ENCODE measurements around the gene RARB.

DNA sequence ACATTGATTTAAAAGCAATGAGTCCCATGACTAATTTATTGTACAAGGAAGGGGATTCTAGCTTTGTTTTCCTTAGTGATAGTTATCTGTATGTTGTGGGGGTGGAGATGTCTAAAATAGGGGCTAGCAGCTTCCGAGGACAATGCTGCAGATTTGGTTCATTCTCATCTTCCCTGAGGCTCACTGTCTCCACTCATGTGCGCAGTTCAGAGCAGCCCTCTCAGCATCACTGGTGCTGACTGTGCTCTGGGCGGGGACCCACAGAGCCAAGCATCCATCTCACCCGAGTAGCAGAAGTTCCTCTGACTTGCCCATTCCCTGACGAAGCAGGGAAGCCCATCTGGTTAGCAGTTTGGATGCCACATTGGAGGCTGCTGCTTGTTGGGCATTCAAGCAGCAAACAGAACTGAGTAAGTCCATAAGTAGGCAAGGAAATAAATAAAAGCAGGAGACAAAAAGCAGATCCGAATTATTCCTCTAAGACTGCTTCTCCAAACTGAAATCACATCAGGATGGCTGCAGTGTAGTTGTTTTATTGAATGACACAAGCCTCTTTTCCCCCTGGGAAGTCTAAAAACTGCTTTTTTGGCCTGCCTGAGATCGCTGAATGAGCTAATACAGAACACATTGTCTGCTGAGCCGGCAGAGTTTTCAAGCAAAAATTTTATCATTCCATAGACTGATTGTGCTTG, 27.5 kb downstream of the RARB start:
- TF ChIP-seq, protein P1, sequence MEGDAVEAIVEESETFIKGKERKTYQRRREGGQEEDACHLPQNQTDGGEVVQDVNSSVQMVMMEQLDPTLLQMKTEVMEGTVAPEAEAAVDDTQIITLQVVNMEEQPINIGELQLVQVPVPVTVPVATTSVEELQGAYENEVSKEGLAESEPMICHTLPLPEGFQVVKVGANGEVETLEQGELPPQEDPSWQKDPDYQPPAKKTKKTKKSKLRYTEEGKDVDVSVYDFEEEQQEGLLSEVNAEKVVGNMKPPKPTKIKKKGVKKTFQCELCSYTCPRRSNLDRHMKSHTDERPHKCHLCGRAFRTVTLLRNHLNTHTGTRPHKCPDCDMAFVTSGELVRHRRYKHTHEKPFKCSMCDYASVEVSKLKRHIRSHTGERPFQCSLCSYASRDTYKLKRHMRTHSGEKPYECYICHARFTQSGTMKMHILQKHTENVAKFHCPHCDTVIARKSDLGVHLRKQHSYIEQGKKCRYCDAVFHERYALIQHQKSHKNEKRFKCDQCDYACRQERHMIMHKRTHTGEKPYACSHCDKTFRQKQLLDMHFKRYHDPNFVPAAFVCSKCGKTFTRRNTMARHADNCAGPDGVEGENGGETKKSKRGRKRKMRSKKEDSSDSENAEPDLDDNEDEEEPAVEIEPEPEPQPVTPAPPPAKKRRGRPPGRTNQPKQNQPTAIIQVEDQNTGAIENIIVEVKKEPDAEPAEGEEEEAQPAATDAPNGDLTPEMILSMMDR (IDR thresholded peaks at IDR 0.05) = no peak
- no peak for TF ChIP-seq EZH2 (IDR thresholded peaks at IDR 0.05)
- no peak for TF ChIP-seq EZH2phosphoT487 (IDR thresholded peaks at IDR 0.05)
